Type B pancreatic cell (in vitro differentiated cells): ENCODE results near the gene NDC80. TPM values are rescaled to one million over a fixed set of nuclear protein-coding genes. Genes with fewer than 3 reads are reported as not detected.

Source experiments
- DNase-seq: peaks from one replicate; pipeline ENCODE4 v3.0.0; 2021; ENCODE audit warnings: mixed read lengths; ENCODE audit not compliant: unreplicated experiment; ENCODE audit errors: extremely low spot score
- H3K27ac Mint-ChIP-seq: 2 replicates; pipeline ENCODE4 v1.8.0; 2021; ENCODE audit warnings: mild to moderate bottlenecking, mixed read lengths
- H3K27me3 Mint-ChIP-seq: 2 replicates; pipeline ENCODE4 v1.8.0; 2021; ENCODE audit warnings: mixed read lengths
- H3K36me3 Mint-ChIP-seq: 2 replicates; pipeline ENCODE4 v1.8.0; 2021; ENCODE audit warnings: mixed read lengths
- H3K4me1 Mint-ChIP-seq: one replicate; pipeline ENCODE4 v1.8.0; 2021; ENCODE audit warnings: mixed read lengths; ENCODE audit not compliant: unreplicated experiment
- H3K4me3 Mint-ChIP-seq: 2 replicates; pipeline ENCODE4 v1.8.0; 2021; ENCODE audit warnings: mild to moderate bottlenecking, mixed read lengths
- H3K9me3 Mint-ChIP-seq: 2 replicates; pipeline ENCODE4 v1.8.0; 2021; ENCODE audit warnings: mixed read lengths
- total RNA-seq: library from RNA; stranded (reverse); gene quantifications from 2 replicates; pipeline ENCODE4 v1.2.1, GENCODE V29; 2021; ENCODE audit warnings: low replicate concordance
- TF ChIP-seq, protein P1 (sequence below): fragments of 200-600 bp; sonication (generic); conservative IDR thresholded peaks from 2 replicates; pipeline ENCODE4 v1.5.0; 2021; ENCODE audit warnings: antibody characterized with exemption, mild to moderate bottlenecking

Gene NDC80
- total RNA-seq, 1 donor from 2014 or later, result 34.3 TPM

DNA sequence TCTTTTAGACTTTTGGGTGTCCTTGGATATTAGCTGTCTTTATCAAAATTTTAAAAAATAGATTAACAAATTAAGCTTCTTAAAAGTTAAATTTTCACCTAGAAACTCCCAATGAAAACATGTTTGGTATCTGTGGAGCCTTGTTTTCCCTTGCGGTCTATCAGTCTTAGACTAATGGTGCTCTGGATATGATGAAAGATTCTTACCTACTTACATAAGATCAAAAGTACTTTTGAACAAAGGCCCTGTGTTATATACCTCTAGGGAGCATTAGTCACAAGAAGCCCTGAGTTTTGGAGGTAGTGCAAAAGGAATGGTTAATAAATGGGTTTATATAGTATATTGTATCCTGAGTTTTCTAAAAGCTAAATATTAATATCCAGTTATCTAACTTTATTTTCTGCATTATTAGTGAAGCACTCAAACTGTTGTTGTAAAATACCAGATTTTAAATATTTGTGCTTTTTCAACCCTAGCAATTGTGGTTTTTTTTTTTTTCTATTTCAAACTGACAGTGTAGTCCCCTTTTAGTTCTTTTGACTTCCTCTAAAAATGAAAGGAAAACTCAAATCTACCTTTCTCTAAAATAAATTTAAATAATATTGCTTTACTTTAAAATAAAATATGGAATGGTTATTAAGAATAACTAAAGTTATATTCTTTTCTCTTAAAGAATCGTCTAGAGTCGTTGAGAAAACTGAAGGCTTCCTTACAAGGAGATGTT, 18.1 kb downstream of the NDC80 start:
- Mint-ChIP-seq H3K27me3 (no peaks in the 10 kb centered on the region), H3K4me1 (no peaks in the 10 kb centered on the region), H3K9me3 (no peaks in the 10 kb centered on the region), H3K4me3 (no peak overlapping the region), H3K36me3 (peaks cover 3% of the 10 kb centered on the region), H3K27ac (no peak overlapping the region)
- DNase-seq, result no peak
- TF ChIP-seq, protein P1, sequence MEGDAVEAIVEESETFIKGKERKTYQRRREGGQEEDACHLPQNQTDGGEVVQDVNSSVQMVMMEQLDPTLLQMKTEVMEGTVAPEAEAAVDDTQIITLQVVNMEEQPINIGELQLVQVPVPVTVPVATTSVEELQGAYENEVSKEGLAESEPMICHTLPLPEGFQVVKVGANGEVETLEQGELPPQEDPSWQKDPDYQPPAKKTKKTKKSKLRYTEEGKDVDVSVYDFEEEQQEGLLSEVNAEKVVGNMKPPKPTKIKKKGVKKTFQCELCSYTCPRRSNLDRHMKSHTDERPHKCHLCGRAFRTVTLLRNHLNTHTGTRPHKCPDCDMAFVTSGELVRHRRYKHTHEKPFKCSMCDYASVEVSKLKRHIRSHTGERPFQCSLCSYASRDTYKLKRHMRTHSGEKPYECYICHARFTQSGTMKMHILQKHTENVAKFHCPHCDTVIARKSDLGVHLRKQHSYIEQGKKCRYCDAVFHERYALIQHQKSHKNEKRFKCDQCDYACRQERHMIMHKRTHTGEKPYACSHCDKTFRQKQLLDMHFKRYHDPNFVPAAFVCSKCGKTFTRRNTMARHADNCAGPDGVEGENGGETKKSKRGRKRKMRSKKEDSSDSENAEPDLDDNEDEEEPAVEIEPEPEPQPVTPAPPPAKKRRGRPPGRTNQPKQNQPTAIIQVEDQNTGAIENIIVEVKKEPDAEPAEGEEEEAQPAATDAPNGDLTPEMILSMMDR, result no peak

GRCh38 chr18:2590303-2590702, 18.9 kb downstream of the NDC80 start:
- Mint-ChIP-seq H3K9me3 (no peaks in the 10 kb centered on the region), H3K4me3 (no peak overlapping the region), H3K4me1 (no peaks in the 10 kb centered on the region)

DNA sequence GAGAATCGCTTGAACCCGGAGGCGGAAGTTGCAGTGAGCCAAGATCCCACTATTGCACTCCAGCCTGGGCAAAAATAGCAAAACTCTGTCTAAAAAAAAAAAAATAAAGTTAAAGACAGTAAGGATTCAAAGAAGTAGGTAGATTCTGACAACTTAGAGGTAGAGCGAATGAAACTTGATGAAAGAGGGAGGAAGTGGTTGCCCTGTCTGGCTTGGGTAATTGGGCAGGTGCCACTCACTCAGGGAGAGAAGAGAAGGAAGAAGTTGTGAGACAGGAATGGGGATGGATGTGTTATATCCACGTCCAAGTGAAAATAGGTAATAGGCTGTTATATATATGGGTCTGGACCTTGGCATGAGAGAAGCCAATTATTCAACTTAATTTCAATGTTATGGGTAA, 26.3 kb downstream of the NDC80 start:
- no peak overlapping the region for H3K27ac Mint-ChIP-seq
- TF ChIP-seq, protein P1, result no peak
- no peaks in the 10 kb centered on the region for H3K4me1 Mint-ChIP-seq
- no peak overlapping the region for H3K4me3 Mint-ChIP-seq
- no peaks in the 10 kb centered on the region for H3K9me3 Mint-ChIP-seq
- no peaks in the 10 kb centered on the region for H3K27me3 Mint-ChIP-seq
- H3K36me3 Mint-ChIP-seq, result peaks cover 7% of the 10 kb centered on the region
- DNase-seq, result no peak

More at GRCh38 chr18:2590303-2590702, 18.9 kb downstream of the NDC80 start:
- DNase-seq, result no peak
- Mint-ChIP-seq H3K27ac (no peak overlapping the region), H3K27me3 (no peaks in the 10 kb centered on the region), H3K36me3 (peaks cover 3% of the 10 kb centered on the region)
- TF ChIP-seq, protein P1, result no peak

DNA sequence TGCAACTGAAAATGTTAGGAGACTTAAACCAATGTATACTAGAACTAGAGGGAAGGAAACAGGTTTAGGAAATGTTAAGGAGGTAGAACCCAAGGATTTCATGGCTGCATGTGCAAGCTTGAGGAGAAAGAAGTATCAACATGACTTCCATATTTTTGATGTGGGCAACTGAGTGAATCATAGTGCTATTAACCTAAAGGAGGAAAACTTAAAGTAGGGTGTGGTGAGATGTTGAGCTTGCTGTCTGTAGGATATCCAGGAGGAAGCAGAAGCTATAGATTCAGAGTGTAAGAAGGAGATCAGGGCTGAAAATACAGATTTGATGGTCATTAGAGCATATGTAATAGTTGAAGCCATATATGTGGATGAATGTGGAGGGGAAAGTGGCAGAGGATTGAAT, 31.5 kb downstream of the NDC80 start:
- Mint-ChIP-seq H3K9me3 (no peaks in the 10 kb centered on the region), H3K4me3 (no peak overlapping the region), H3K4me1 (no peaks in the 10 kb centered on the region), H3K27me3 (no peaks in the 10 kb centered on the region), H3K36me3 (peaks cover 3% of the 10 kb centered on the region), H3K27ac (no peak overlapping the region)
- no peak for DNase-seq
- TF ChIP-seq, protein P1, result no peak

DNA sequence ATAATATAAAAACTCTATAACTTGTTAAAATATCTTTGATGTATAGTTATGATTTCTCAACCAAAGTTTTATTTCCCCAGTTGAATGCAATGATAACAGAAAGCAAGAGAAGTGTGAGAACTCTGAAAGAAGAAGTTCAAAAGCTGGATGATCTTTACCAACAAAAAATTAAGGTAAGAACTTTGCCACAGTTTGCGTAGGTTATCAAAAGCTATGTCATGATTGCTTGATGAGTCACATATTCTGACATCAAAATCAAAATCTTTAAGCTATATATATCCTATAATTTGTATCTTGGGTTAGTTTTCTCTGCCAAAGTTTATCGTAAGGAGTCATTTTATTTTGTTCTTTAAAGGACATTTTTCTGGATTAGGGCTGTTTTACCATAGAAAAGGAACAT, 35.0 kb downstream of the NDC80 start:
- no peak for DNase-seq
- no peaks in the 10 kb centered on the region for H3K27me3 Mint-ChIP-seq
- no peak overlapping the region for H3K4me3 Mint-ChIP-seq

More for the DNA sequence above, 35.0 kb downstream of the NDC80 start:
- Mint-ChIP-seq H3K27ac (no peak overlapping the region), H3K4me1 (no peaks in the 10 kb centered on the region), H3K36me3 (peaks cover 11% of the 10 kb centered on the region), H3K9me3 (no peaks in the 10 kb centered on the region)
- TF ChIP-seq, protein P1, result no peak
